Fibroblast of mammary gland (primary cell): ENCODE data around the gene TFIP11.

Source experiments
- DNase-seq: peaks from one replicate; pipeline ENCODE4 v3.0.0-alpha.2; 2010; ENCODE audit warnings: low read depth
- H3K4me3 ChIP-seq: 2 replicates; pipeline ENCODE4 v1.5.1; 2011; ENCODE audit warnings: low read depth, mild to moderate bottlenecking, low read length, moderate library complexity; ENCODE audit not compliant: control insufficient read depth
- TF ChIP-seq, protein P1 (sequence below): conservative IDR thresholded peaks from 2 replicates; pipeline ENCODE4 v1.5.1; 2011; ENCODE audit warnings: low read depth, low read length, inconsistent platforms; ENCODE audit not compliant: control insufficient read depth, insufficient read depth

Gene TFIP11

DNA sequence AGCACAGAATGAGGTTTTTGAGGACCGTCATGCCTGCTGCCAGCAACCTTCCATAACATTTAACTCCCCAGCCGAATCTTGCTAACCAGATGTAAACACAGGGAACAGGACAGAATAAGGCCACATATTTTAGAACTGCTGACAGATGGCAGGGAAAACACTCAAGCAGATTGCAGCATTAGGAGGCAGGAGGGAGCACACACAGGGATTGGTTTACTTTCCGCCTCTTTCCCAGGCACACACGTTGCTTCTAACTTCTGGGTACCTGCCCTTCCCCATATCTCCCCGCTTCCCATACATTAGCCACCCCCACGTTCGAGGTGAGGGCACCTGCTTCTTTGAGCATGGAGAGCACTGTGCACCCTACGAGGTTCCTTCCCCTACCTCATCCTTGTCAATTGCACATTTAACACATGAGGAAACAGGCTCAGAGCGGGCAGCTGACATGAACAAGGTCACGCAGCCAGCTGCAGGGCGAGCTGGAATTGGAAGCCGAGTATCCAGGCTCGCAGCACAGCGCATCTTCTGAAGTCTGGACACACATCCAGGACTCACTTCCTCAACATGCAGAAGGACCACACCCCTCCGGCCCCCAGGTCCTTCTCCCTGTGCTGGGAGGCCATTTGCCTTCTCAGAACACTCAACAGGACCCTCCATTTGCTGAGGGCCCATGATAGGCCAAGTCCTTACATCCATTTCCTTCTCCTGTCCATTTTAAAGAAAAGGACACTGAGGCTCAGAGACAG, 64.5 kb downstream of the TFIP11 start:
- TF ChIP-seq, protein P1, sequence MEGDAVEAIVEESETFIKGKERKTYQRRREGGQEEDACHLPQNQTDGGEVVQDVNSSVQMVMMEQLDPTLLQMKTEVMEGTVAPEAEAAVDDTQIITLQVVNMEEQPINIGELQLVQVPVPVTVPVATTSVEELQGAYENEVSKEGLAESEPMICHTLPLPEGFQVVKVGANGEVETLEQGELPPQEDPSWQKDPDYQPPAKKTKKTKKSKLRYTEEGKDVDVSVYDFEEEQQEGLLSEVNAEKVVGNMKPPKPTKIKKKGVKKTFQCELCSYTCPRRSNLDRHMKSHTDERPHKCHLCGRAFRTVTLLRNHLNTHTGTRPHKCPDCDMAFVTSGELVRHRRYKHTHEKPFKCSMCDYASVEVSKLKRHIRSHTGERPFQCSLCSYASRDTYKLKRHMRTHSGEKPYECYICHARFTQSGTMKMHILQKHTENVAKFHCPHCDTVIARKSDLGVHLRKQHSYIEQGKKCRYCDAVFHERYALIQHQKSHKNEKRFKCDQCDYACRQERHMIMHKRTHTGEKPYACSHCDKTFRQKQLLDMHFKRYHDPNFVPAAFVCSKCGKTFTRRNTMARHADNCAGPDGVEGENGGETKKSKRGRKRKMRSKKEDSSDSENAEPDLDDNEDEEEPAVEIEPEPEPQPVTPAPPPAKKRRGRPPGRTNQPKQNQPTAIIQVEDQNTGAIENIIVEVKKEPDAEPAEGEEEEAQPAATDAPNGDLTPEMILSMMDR: no peak
- no peak overlapping the region for H3K4me3 ChIP-seq
- DNase-seq: no peak

GRCh38 chr22:26446808-26447515, 65.3 kb downstream of the TFIP11 start:
- DNase-seq: no peak
- TF ChIP-seq, protein P1: no peak
- H3K4me3 ChIP-seq: no peak overlapping the region

DNA sequence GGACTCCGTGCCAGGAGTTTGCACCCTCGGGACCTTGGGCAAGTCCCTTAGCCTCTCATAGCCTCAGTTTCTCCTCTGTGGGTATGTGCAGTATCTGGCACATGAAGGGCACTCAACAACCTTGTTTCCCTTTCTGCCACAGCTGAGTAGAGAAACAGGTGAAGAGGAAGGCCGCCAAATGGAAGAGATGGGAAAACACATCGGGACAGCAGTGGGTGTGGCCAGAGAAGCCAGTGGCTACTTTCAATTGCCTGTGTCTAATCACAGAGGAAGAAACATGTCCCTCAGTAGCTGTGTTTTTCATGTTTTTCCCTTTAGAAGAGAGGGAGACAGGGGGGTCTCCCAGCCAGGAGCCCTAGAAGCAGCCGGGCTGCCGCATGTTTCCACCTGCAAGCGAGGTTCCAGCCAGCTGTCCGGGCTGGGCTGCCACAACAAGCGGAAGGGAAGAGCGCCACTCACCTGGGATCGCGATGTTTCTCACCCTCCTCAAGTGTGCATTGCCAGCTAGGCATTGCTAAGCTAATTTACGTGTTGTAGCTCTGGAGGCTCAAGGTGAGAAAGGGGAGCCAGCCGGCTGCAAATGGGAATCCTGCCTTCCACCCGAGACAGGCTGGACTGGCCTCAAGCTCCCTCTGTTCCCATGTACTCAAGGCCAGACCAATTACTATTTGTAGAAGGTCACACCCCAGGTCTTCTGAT, 66.5 kb downstream of the TFIP11 start:
- TF ChIP-seq, protein P1: no peak
- no peak overlapping the region for H3K4me3 ChIP-seq
- DNase-seq: no peak

GRCh38 chr22:26444777-26445176, 67.5 kb downstream of the TFIP11 start:
- TF ChIP-seq, protein P1: no peak

GRCh38 chr22:26443901-26444690, 68.2 kb downstream of the TFIP11 start:
- no peak overlapping the region for H3K4me3 ChIP-seq
- no peak for DNase-seq
- TF ChIP-seq, protein P1: no peak

More at GRCh38 chr22:26444777-26445176, 67.5 kb downstream of the TFIP11 start:
- no peak for DNase-seq
- H3K4me3 ChIP-seq: no peak overlapping the region
